ENCODE results near the gene DNAH3. TPM values are rescaled to one million over a fixed set of nuclear protein-coding genes. Genes with fewer than 3 reads are reported as not detected.

DNAH3 gene
- total and polyA plus RNA-seq, 10 donors: 0.02 to 0.03 TPM; not detected in 8

- Histone ChIP-seq H3K27ac (no peak overlapping the region), H3K9me3 (no peaks in the 10 kb centered on the region), H3K4me1 (no peaks in the 10 kb centered on the region), H3K36me3 (no peaks in the 10 kb centered on the region), H3K4me3 (no peak overlapping the region), H3K27me3 (replicated peaks in 1 of 7) (no peaks in the 10 kb centered on the region)
- TF ChIP-seq POLR2AphosphoS5 (IDR thresholded peaks at IDR 0.05) (no peak), POLR2A (IDR thresholded peaks at IDR 0.05) (no peak), CTCF (IDR thresholded peaks at IDR 0.05 in 8 of 11, conservative IDR thresholded peaks at IDR 0.05 in 3 of 11) (no peak)
- 93 to 95% (median 93%) methylated on average over 15 of the region's 15 CpGs for WGBS, 5 donors
- no peak for DNase-seq
- intact Hi-C loops (cut with DNase I; ENCODE audit: low total_unique reads): no loop called here
Measured at GRCh38 chr16:21037736-21038135, 112.9 kb downstream of the DNAH3 start.

GRCh38 chr16:21037168-21037567 is 113.5 kb downstream of the DNAH3 start:
- H3K27ac ChIP-seq: no peak overlapping the region
- TF ChIP-seq POLR2AphosphoS5 (IDR thresholded peaks at IDR 0.05) (no peak), CTCF (IDR thresholded peaks at IDR 0.05 in 8 of 11, conservative IDR thresholded peaks at IDR 0.05 in 3 of 11) (no peak), POLR2A (IDR thresholded peaks at IDR 0.05) (no peak)
- H3K36me3 ChIP-seq: no peaks in the 10 kb centered on the region
- 78 to 90% (median 84%) methylated on average over 4 of the region's 4 CpGs for WGBS, 5 donors
- H3K4me3 ChIP-seq: no peak overlapping the region
- intact Hi-C loops (cut with DNase I; ENCODE audit: low total_unique reads): no loop called here
- H3K9me3 ChIP-seq: no peaks in the 10 kb centered on the region
- no peak for DNase-seq
- no peaks in the 10 kb centered on the region for H3K4me1 ChIP-seq
- no peaks in the 10 kb centered on the region for H3K27me3 ChIP-seq (replicated peaks in 1 of 7)

- no peaks in the 10 kb centered on the region for H3K36me3 ChIP-seq
- no peak for DNase-seq
- TF ChIP-seq CTCF (IDR thresholded peaks at IDR 0.05 in 8 of 11, conservative IDR thresholded peaks at IDR 0.05 in 3 of 11): no peak
- no peak for TF ChIP-seq POLR2A (IDR thresholded peaks at IDR 0.05)
- no peak for TF ChIP-seq POLR2AphosphoS5 (IDR thresholded peaks at IDR 0.05)
- intact Hi-C loops (cut with DNase I; ENCODE audit: low total_unique reads): no loop called here
- H3K4me3 ChIP-seq: no peak overlapping the region
- no peak overlapping the region for H3K27ac ChIP-seq
- H3K27me3 ChIP-seq (replicated peaks in 1 of 7): no peaks in the 10 kb centered on the region
- WGBS, 5 donors: 76 to 85% (median 80%) methylated on average over 3 of the region's 3 CpGs
- H3K9me3 ChIP-seq: no peaks in the 10 kb centered on the region
- no peaks in the 10 kb centered on the region for H3K4me1 ChIP-seq
Measured at GRCh38 chr16:21036471-21036870, 114.2 kb downstream of the DNAH3 start.

- Histone ChIP-seq H3K27me3 (replicated peaks in 1 of 7) (no peaks in the 10 kb centered on the region), H3K4me3 (no peak overlapping the region), H3K27ac (no peak overlapping the region), H3K9me3 (no peaks in the 10 kb centered on the region), H3K4me1 (no peaks in the 10 kb centered on the region), H3K36me3 (no peaks in the 10 kb centered on the region)
- TF ChIP-seq POLR2A (IDR thresholded peaks at IDR 0.05) (no peak), CTCF (IDR thresholded peaks at IDR 0.05 in 8 of 11, conservative IDR thresholded peaks at IDR 0.05 in 3 of 11) (no peak), POLR2AphosphoS5 (IDR thresholded peaks at IDR 0.05) (no peak)
- intact Hi-C loops (cut with DNase I; ENCODE audit: low total_unique reads): no loop called here
- 84 to 91% (median 87%) methylated on average over 10 of the region's 10 CpGs for WGBS, 5 donors
- DNase-seq: no peak
Measured at GRCh38 chr16:21033704-21034103, 116.9 kb downstream of the DNAH3 start.
